ENCODE data around the gene OLFM1.

Gene OLFM1

DNA sequence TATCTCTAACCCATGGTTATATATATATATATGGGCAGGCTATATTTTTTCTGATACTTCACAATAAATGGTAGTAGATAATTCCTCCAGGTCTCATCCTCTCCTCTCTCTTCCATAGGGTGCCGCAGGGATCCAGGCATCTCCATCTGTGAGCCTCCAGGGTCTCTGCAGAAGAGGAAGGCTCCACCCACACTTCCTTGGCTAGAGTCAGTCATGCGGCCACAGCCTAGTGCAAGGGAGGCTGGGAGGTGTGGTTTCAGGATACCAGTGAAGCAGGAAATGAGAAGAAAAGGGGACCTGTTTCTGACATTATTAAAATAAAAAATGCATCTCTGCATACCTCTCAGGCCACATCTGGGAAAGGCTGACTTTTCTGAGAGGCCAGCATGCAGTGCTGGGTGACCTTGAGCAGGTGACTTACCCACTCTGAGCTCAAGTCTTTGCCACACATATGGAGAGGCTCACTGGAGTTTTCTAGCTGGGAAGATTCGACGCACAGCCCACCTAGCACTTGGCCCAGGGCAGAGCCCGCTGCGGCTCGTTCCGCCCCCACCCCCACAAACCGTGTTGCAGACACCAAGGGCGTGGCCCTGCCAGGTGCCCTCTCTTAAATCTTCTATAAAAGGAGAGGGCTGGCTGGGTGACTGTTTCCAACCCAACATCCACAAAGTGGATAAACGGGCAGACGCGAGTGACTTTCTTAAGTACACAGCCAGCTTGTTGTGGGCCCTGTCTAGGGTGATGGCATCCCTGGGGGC is 47.9 kb downstream of the OLFM1 start:
- TF ChIP-seq, protein P1, sequence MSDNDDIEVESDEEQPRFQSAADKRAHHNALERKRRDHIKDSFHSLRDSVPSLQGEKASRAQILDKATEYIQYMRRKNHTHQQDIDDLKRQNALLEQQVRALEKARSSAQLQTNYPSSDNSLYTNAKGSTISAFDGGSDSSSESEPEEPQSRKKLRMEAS (IDR thresholded peaks at IDR 0.05) = no peak
- no peak for TF ChIP-seq TCF12 (IDR thresholded peaks at IDR 0.05; ENCODE audit: low read depth)
- TF ChIP-seq CREB1 (IDR thresholded peaks at IDR 0.05; ENCODE audit: low read depth) = no peak
- no peak for TF ChIP-seq FOXM1 (IDR thresholded peaks at IDR 0.05; ENCODE audit: borderline replicate concordance, low read depth)
- no peak for TF ChIP-seq EP300 (IDR thresholded peaks at IDR 0.05; ENCODE audit: borderline replicate concordance)
- TF ChIP-seq EGR1 (IDR thresholded peaks at IDR 0.05) = no peak
- TF ChIP-seq NFIC (IDR thresholded peaks at IDR 0.05) = no peak
- no peak for TF ChIP-seq TAF1 (IDR thresholded peaks at IDR 0.05; ENCODE audit: low read depth)
- TF ChIP-seq ZBTB7A (IDR thresholded peaks at IDR 0.05; ENCODE audit: low read depth) = no peak
- TF ChIP-seq, protein P2, sequence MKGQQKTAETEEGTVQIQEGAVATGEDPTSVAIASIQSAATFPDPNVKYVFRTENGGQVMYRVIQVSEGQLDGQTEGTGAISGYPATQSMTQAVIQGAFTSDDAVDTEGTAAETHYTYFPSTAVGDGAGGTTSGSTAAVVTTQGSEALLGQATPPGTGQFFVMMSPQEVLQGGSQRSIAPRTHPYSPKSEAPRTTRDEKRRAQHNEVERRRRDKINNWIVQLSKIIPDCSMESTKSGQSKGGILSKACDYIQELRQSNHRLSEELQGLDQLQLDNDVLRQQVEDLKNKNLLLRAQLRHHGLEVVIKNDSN (IDR thresholded peaks at IDR 0.05) = no peak
- TF ChIP-seq TEAD4 (IDR thresholded peaks at IDR 0.05) = no peak
- TF ChIP-seq RAD21 (IDR thresholded peaks at IDR 0.05; ENCODE audit: low read depth) = no peak

DNA sequence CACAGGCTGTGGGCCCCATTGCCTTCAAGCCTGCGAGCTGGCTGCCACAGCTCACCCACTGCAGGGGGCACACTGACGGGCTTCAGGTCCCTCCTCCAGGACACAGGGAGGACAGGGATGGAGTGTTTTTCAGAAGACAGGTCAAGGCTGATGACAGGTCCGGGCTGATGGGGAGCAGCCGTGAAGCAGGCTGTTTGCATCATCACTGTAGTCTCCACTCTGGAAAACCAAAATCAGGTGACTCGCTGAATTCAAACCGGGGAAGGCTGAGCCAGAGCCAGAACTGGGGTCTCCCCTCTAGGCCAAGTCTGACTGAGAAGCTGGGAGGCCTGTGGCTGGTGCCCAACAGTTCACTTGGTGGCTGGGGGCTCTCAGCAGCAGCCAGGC is 48.5 kb downstream of the OLFM1 start:
- TF ChIP-seq NFIC (IDR thresholded peaks at IDR 0.05) = no peak
- TF ChIP-seq, protein P3, sequence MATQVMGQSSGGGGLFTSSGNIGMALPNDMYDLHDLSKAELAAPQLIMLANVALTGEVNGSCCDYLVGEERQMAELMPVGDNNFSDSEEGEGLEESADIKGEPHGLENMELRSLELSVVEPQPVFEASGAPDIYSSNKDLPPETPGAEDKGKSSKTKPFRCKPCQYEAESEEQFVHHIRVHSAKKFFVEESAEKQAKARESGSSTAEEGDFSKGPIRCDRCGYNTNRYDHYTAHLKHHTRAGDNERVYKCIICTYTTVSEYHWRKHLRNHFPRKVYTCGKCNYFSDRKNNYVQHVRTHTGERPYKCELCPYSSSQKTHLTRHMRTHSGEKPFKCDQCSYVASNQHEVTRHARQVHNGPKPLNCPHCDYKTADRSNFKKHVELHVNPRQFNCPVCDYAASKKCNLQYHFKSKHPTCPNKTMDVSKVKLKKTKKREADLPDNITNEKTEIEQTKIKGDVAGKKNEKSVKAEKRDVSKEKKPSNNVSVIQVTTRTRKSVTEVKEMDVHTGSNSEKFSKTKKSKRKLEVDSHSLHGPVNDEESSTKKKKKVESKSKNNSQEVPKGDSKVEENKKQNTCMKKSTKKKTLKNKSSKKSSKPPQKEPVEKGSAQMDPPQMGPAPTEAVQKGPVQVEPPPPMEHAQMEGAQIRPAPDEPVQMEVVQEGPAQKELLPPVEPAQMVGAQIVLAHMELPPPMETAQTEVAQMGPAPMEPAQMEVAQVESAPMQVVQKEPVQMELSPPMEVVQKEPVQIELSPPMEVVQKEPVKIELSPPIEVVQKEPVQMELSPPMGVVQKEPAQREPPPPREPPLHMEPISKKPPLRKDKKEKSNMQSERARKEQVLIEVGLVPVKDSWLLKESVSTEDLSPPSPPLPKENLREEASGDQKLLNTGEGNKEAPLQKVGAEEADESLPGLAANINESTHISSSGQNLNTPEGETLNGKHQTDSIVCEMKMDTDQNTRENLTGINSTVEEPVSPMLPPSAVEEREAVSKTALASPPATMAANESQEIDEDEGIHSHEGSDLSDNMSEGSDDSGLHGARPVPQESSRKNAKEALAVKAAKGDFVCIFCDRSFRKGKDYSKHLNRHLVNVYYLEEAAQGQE (IDR thresholded peaks at IDR 0.05; ENCODE audit: low read depth) = no peak
- TF ChIP-seq EP300 (IDR thresholded peaks at IDR 0.05; ENCODE audit: borderline replicate concordance) = no peak
- TF ChIP-seq CEBPB (IDR thresholded peaks at IDR 0.05) = no peak
- no peak for TF ChIP-seq RAD21 (IDR thresholded peaks at IDR 0.05; ENCODE audit: low read depth)
- no peak for TF ChIP-seq CREB1 (IDR thresholded peaks at IDR 0.05; ENCODE audit: low read depth)
- TF ChIP-seq FOXM1 (IDR thresholded peaks at IDR 0.05; ENCODE audit: borderline replicate concordance, low read depth) = no peak
- no peak for TF ChIP-seq YY1 (IDR thresholded peaks at IDR 0.05; ENCODE audit: low read depth)
- no peak for TF ChIP-seq TAF1 (IDR thresholded peaks at IDR 0.05; ENCODE audit: low read depth)
- TF ChIP-seq EGR1 (IDR thresholded peaks at IDR 0.05) = no peak
- TF ChIP-seq TEAD4 (IDR thresholded peaks at IDR 0.05) = no peak
- TF ChIP-seq, protein P1 (IDR thresholded peaks at IDR 0.05) = no peak
- TF ChIP-seq, protein P2 (IDR thresholded peaks at IDR 0.05) = no peak
- TF ChIP-seq TCF12 (IDR thresholded peaks at IDR 0.05; ENCODE audit: low read depth) = no peak
- no peak for TF ChIP-seq ZBTB7A (IDR thresholded peaks at IDR 0.05; ENCODE audit: low read depth)

DNA sequence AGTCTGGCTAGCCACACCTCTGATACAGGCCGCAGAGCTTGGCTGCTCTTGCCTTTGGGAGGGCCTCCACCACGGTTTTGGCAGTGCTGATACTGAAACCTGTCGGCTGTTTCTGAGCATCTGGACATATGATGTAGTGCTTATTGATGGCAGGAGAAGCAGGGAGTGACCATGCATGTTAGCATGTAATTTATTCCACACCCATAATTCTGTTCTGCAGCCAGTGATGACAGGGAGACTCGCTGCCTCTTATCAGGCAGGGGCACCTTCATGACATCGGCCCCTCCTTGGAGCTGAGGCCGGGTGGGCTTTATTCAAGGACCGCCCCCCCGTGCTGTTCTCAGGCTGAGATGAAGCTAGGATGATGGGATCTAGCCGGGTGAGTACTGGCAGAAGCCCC is 49.0 kb downstream of the OLFM1 start:
- TF ChIP-seq FOXM1 (IDR thresholded peaks at IDR 0.05; ENCODE audit: borderline replicate concordance, low read depth) = no peak

DNA sequence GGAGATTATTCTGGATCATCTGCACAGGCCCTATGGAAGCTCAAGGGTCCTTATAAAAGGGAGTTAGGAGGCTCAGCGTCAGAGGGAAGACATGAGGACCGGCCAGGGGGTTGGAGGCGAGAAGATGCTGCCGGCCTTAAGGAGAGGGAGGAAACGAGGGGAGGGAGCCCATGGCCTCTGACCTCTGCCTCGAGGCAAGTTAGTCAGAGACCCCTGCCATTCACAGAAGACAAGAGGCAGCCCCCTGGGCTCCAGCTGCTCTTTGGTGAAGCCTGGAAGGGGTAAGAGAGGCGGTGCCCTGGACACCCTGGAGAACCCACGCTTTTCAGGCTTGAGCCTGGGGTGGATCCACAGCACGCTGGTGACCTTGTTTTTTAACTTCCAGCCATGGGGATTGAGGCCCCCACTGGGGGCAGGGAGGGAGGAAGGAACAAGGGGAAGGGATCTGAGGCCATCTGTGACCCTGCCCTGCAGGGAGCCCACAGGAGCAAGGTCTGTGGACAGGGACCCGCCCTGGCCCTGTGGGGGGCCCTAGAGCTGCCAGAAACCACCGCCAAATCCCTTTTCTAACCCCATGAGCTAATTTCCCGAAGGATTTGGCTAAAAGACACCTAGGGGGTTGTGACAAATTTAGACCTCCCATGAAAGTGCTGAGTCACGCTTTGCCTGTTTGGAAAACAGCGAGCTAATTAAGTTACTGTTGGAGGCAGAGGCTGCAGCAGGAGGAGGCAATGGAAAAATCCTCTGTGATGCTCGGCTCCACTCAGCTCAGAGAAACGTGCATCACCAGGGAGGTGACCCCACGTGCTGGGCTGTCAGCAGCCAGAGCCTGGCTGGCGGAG is 49.7 kb downstream of the OLFM1 start:
- TF ChIP-seq, protein P2 (IDR thresholded peaks at IDR 0.05) = no peak
- TF ChIP-seq CREB1 (IDR thresholded peaks at IDR 0.05; ENCODE audit: low read depth) (no peak), CEBPB (IDR thresholded peaks at IDR 0.05) (no peak), EGR1 (IDR thresholded peaks at IDR 0.05) (no peak), TCF12 (IDR thresholded peaks at IDR 0.05; ENCODE audit: low read depth) (no peak), RAD21 (IDR thresholded peaks at IDR 0.05; ENCODE audit: low read depth) (no peak), EP300 (IDR thresholded peaks at IDR 0.05; ENCODE audit: borderline replicate concordance) (no peak), ZBTB7A (IDR thresholded peaks at IDR 0.05; ENCODE audit: low read depth) (no peak), FOXM1 (IDR thresholded peaks at IDR 0.05; ENCODE audit: borderline replicate concordance, low read depth) (no peak), NFIC (IDR thresholded peaks at IDR 0.05) (no peak), TEAD4 (IDR thresholded peaks at IDR 0.05) (no peak)

DNA sequence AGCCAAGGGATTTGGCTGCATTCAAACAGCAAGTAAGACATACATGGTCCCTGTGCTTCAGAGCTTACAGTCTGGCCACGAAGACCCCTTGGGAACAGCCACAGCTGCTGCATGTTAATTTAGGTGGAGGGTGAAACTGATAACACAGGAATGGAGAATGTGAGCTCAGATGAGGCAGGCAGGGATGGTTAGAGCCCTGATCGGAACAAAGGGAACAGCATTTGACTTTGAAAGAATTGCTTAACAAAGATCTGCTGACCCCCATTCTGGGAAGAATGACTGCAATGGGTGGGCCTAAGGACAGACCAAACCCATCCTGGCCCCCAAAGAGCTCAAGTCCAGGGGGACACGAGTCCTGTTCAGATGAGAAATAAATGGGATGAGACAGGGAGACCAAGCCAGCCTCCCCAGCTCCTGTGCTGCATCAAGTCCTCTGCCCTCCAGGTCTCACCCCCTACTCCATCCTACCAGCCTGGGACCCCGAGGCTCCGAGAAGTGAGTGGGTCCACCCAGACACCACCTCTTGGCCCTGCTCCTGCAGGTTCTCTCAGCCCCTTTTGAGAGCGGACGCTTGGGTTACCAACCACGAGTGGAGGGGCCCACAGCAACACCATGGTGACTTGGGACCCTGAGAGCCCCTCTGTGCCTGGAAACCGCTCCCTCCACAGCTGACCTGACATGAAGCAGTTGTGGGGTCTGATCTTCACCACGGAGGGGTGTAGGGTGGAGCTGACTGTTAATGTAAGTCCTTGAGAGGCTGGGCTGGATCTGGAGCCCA is 50.8 kb downstream of the OLFM1 start:
- TF ChIP-seq EGR1 (IDR thresholded peaks at IDR 0.05) = no peak
- no peak for TF ChIP-seq TEAD4 (IDR thresholded peaks at IDR 0.05)
- TF ChIP-seq, protein P1 (IDR thresholded peaks at IDR 0.05) = no peak
- TF ChIP-seq TCF12 (IDR thresholded peaks at IDR 0.05; ENCODE audit: low read depth) = no peak

Measured in Ishikawa (cell line).